AG09309 (cell line): ENCODE measurements around the gene ZBTB9.

ENCODE experiments used
- DNase-seq: peaks from one replicate; pipeline ENCODE4 v3.0.0-alpha.2; 2010; ENCODE audit warnings: low read depth
- H3K4me3 ChIP-seq: 2 replicates; pipeline ENCODE4 v1.5.1; 2011; ENCODE audit warnings: mild to moderate bottlenecking, low read depth, low read length, moderate library complexity; ENCODE audit not compliant: control insufficient read depth
- CTCF ChIP-seq: IDR thresholded peaks from 2 replicates; pipeline ENCODE4 v1.5.1; 2011; ENCODE audit warnings: mild to moderate bottlenecking, low read depth, low read length, inconsistent platforms; ENCODE audit not compliant: insufficient read depth, control insufficient read depth; ENCODE audit errors: missing control alignments

ZBTB9 gene

GRCh38 chr6:33458676-33459075, 4.3 kb downstream of the ZBTB9 start:
- DNase-seq, result no peak
- TF ChIP-seq CTCF, result no peak

GRCh38 chr6:33459226-33459625, 4.8 kb downstream of the ZBTB9 start:
- H3K4me3 ChIP-seq, result no peak overlapping the region
- no peak for TF ChIP-seq CTCF
- DNase-seq, result no peak

More at GRCh38 chr6:33458676-33459075, 4.3 kb downstream of the ZBTB9 start:
- no peak overlapping the region for H3K4me3 ChIP-seq

- no peak for DNase-seq
- TF ChIP-seq CTCF, result no peak
- no peak overlapping the region for H3K4me3 ChIP-seq
Observed at GRCh38 chr6:33466075-33466735, 11.8 kb downstream of the ZBTB9 start.

- no peak overlapping the region for H3K4me3 ChIP-seq
- no peak for TF ChIP-seq CTCF
- DNase-seq, result no peak
Observed at GRCh38 chr6:33467091-33467490, 12.7 kb downstream of the ZBTB9 start.

- no peak for DNase-seq
- TF ChIP-seq CTCF, result no peak
Observed at GRCh38 chr6:33469661-33470060, 15.3 kb downstream of the ZBTB9 start.

GRCh38 chr6:33477864-33478263, 23.5 kb downstream of the ZBTB9 start:
- DNase-seq, result no peak
- no peak for TF ChIP-seq CTCF
- H3K4me3 ChIP-seq, result no peak overlapping the region

More at GRCh38 chr6:33469661-33470060, 15.3 kb downstream of the ZBTB9 start:
- H3K4me3 ChIP-seq, result no peak overlapping the region
